H9 (cell line): ENCODE data around the gene PERCC1. TPM values are rescaled to one million over a fixed set of nuclear protein-coding genes. Genes with fewer than 3 reads are reported as not detected.
A peak's percentile ranks its signal among the peaks of the same experiment; 100 is the strongest.

Experiments used
- DNase-seq: peaks from one replicate; pipeline ENCODE4 v3.0.0-alpha.2; 2017
- H2AFZ ChIP-seq: one replicate; pipeline ENCODE4 v1.6.1; 2013; ENCODE audit warnings: mild to moderate bottlenecking, low read length, control low read depth, moderate library complexity
- H2AK5ac ChIP-seq: 2 replicates; pipeline ENCODE4 v1.6.1; 2013; ENCODE audit warnings: low read length, control low read depth, mixed read lengths; ENCODE audit not compliant: insufficient read length
- H2BK120ac ChIP-seq: one replicate; pipeline ENCODE4 v1.6.1; 2013; ENCODE audit warnings: low read depth, mild to moderate bottlenecking, low read length, control low read depth, inconsistent platforms; ENCODE audit not compliant: poor library complexity, severe bottlenecking
- H2BK12ac ChIP-seq: 2 replicates; pipeline ENCODE4 v1.6.1; 2013; ENCODE audit warnings: low read length, control low read depth, mixed read lengths, low read depth; ENCODE audit not compliant: insufficient read length
- H2BK15ac ChIP-seq: 2 replicates; pipeline ENCODE4 v1.6.1; 2013; ENCODE audit warnings: low read depth, low read length, control low read depth
- H2BK20ac ChIP-seq: one replicate; pipeline ENCODE4 v1.6.1; 2013; ENCODE audit warnings: low read depth, mild to moderate bottlenecking, low read length, control low read depth, inconsistent platforms; ENCODE audit not compliant: poor library complexity, severe bottlenecking
- H2BK5ac ChIP-seq: 2 replicates; pipeline ENCODE4 v1.6.1; 2013; ENCODE audit warnings: low read length, control low read depth, mixed read lengths; ENCODE audit not compliant: insufficient read length
- H3K14ac ChIP-seq: 2 replicates; pipeline ENCODE4 v1.6.1; 2013; ENCODE audit warnings: low read length, control low read depth; ENCODE audit not compliant: insufficient read depth
- H3K18ac ChIP-seq: 2 replicates; pipeline ENCODE4 v1.6.1; 2013; ENCODE audit warnings: low read depth, mild to moderate bottlenecking, mixed read lengths, low read length, control low read depth; ENCODE audit not compliant: insufficient read length
- H3K23ac ChIP-seq: 2 replicates; pipeline ENCODE4 v1.6.1; 2013; ENCODE audit warnings: low read length, control low read depth, mixed read lengths, low read depth; ENCODE audit not compliant: insufficient read length
- H3K23me2 ChIP-seq: 2 replicates; pipeline ENCODE4 v1.6.1; 2013; ENCODE audit warnings: low read depth, mild to moderate bottlenecking, mixed read lengths, low read length, control low read depth; ENCODE audit not compliant: insufficient read length, poor library complexity, severe bottlenecking
- H3K27ac ChIP-seq: 2 replicates; pipeline ENCODE4 v1.5.1; 2013; ENCODE audit warnings: low read length, control low read depth, mixed read lengths, low read depth; ENCODE audit not compliant: insufficient read length
- H3K27me3 ChIP-seq: 2 replicates; pipeline ENCODE4 v1.6.1; 2013; ENCODE audit warnings: low read length, control low read depth, inconsistent platforms; ENCODE audit not compliant: insufficient read depth
- H3K4ac ChIP-seq: 2 replicates; pipeline ENCODE4 v1.6.1; 2013; ENCODE audit warnings: low read depth, mild to moderate bottlenecking, control low read depth, inconsistent platforms, low read length, moderate library complexity
- H3K4me1 ChIP-seq: 2 replicates; pipeline ENCODE4 v1.6.1; 2013; ENCODE audit warnings: low read length, control low read depth, inconsistent platforms; ENCODE audit not compliant: insufficient read depth
- H3K4me2 ChIP-seq: 2 replicates; pipeline ENCODE4 v1.6.1; 2013; ENCODE audit warnings: low read length, control low read depth, mixed read lengths; ENCODE audit not compliant: insufficient read length, insufficient read depth
- H3K56ac ChIP-seq: 2 replicates; pipeline ENCODE4 v1.6.1; 2013; ENCODE audit warnings: low read depth, mild to moderate bottlenecking, mixed read lengths, low read length, control low read depth; ENCODE audit not compliant: insufficient read length
- H3K79me1 ChIP-seq: 2 replicates; pipeline ENCODE4 v1.6.1; 2013; ENCODE audit warnings: low read depth, mild to moderate bottlenecking, moderate library complexity, low read length, control low read depth, inconsistent platforms; ENCODE audit not compliant: insufficient read depth, poor library complexity, severe bottlenecking
- H3K79me2 ChIP-seq: 2 replicates; pipeline ENCODE4 v1.6.1; 2013; ENCODE audit warnings: low read length, control low read depth, inconsistent platforms; ENCODE audit not compliant: insufficient read depth
- H3K9ac ChIP-seq: 2 replicates; pipeline ENCODE4 v1.6.1; 2013; ENCODE audit warnings: low read length, control low read depth, mixed read lengths; ENCODE audit not compliant: insufficient read length; ENCODE audit errors: extremely low read depth
- H3K9me3 ChIP-seq: one replicate; pipeline ENCODE4 v1.6.1; 2013; ENCODE audit warnings: low read depth, low read length, inconsistent platforms; ENCODE audit not compliant: control insufficient read depth
- H3T11ph ChIP-seq: one replicate; pipeline ENCODE4 v1.6.1; 2013; ENCODE audit warnings: mild to moderate bottlenecking, low read length, control low read depth, inconsistent platforms
- H4K20me1 ChIP-seq: one replicate; pipeline ENCODE4 v1.6.1; 2013; ENCODE audit not compliant: control insufficient read depth, insufficient read length, insufficient read depth
- H4K5ac ChIP-seq: 2 replicates; pipeline ENCODE4 v1.6.1; 2013; ENCODE audit warnings: low read depth, mild to moderate bottlenecking, mixed read lengths, low read length, control low read depth; ENCODE audit not compliant: insufficient read length
- H4K8ac ChIP-seq: replicated peaks from 2 replicates; pipeline ENCODE4 v1.6.1; 2013; ENCODE audit warnings: low read length, control low read depth, mixed read lengths, low read depth; ENCODE audit not compliant: insufficient read length
- H4K91ac ChIP-seq: 2 replicates; pipeline ENCODE4 v1.6.1; 2013; ENCODE audit warnings: low read depth, mild to moderate bottlenecking, moderate library complexity, mixed read lengths, low read length, control low read depth; ENCODE audit not compliant: insufficient read length
- H3K27ac Mint-ChIP-seq, 3 experiments: 2 replicates in 2 of 3; 3 replicates in 1 of 3; pipeline ENCODE4 v1.8.0; 2020 to 2021; ENCODE audit warnings: mixed read lengths in 3 of 3, mild to moderate bottlenecking in 1 of 3, moderate library complexity in 1 of 3
- H3K27me3 Mint-ChIP-seq: 2 replicates; pipeline ENCODE4 v1.8.0; 2021; ENCODE audit warnings: low read depth, mild to moderate bottlenecking, moderate library complexity, mixed read lengths
- H3K36me3 Mint-ChIP-seq, 3 experiments: 2 replicates in 2 of 3; 3 replicates in 1 of 3; pipeline ENCODE4 v1.8.0; 2020 to 2021; ENCODE audit warnings: low read depth in 3 of 3, mixed read lengths in 3 of 3; ENCODE audit not compliant: insufficient read depth in 1 of 3
- H3K4me1 Mint-ChIP-seq, 2 experiments: 2 replicates each; pipeline ENCODE4 v1.8.0; 2020; ENCODE audit warnings: mixed read lengths in 2 of 2
- H3K4me3 Mint-ChIP-seq, 2 experiments: 2 replicates in 1 of 2; 3 replicates in 1 of 2; pipeline ENCODE4 v1.8.0; 2020 to 2021; ENCODE audit warnings: mild to moderate bottlenecking in 2 of 2, mixed read lengths in 2 of 2, moderate library complexity in 1 of 2
- H3K9me3 Mint-ChIP-seq, 2 experiments: 2 replicates in 1 of 2; 3 replicates in 1 of 2; pipeline ENCODE4 v1.8.0; 2020; ENCODE audit warnings: mild to moderate bottlenecking in 2 of 2, mixed read lengths in 2 of 2, moderate library complexity in 1 of 2
- CTCF ChIP-seq: fragments of 200-600 bp; sonication (generic); conservative IDR thresholded peaks from 3 replicates; pipeline ENCODE4 v1.8.0; 2021; ENCODE audit warnings: antibody characterized with exemption, mild to moderate bottlenecking
- WGBS: extraction: QIAGEN DNeasy Blood & Tissue Kit; methylation state at CpG from one replicate; pipeline ENCODE4 v1.1.7; 2013; ENCODE audit warnings: missing lambda C conversion rate, low lambda C conversion rate, mixed read lengths; ENCODE audit not compliant: insufficient read length; ENCODE audit errors: extremely low coverage; 5-methylcytosine and 5-hydroxymethylcytosine counted together
- total RNA-seq: library from RNA; stranded (reverse); gene quantifications from 2 replicates; pipeline ENCODE4 v1.2.1, GENCODE V29; 2021

The PERCC1 gene
- total RNA-seq, 1 experiment from 2014 or later, result not detected

GRCh38 chr16:1426734-1427471 is 4.0 kb upstream of the PERCC1 start:
- Mint-ChIP-seq H3K27ac (no peak overlapping the region), H3K9me3 (peaks cover 4 to 6% of the 10 kb centered on the region in 2 experiments; a peak in 3 of 5 replicates), H3K27me3 (no peaks in the 10 kb centered on the region; the same call in 1 of the 2 replicates), H3K4me1 (peaks cover 0 to 4% of the 10 kb centered on the region in 2 experiments; a peak in 2 of 4 replicates), H3K36me3 (peaks cover 0 to 6% (median 0%) of the 10 kb centered on the region in 3 experiments; a peak in 2 of 7 replicates), H3K4me3 (no peak overlapping the region)
- Histone ChIP-seq H3K56ac (no peak overlapping the region), H4K20me1 (no peaks in the 10 kb centered on the region), H3K23me2 (no peaks in the 10 kb centered on the region), H2AFZ (no peak overlapping the region), H3K79me1 (no peaks in the 10 kb centered on the region), H3K27ac (no peak overlapping the region), H2BK5ac (no peak overlapping the region), H3K23ac (no peak overlapping the region), H3K9me3 (no peaks in the 10 kb centered on the region), H2BK12ac (no peak overlapping the region), H3K27me3 (no peaks in the 10 kb centered on the region), H2BK20ac (no peak overlapping the region), H4K91ac (no peak overlapping the region), H3K14ac (no peak overlapping the region), H3K4me1 (no peaks in the 10 kb centered on the region), H4K8ac (no peak overlapping the region), H3K18ac (no peak overlapping the region), H2BK15ac (no peak overlapping the region), H2AK5ac (no peak overlapping the region), H4K5ac (no peak overlapping the region), H3K4me2 (no peak overlapping the region), H3T11ph (no peak overlapping the region), H2BK120ac (no peak overlapping the region), H3K9ac (no peak overlapping the region), H3K4ac (no peak overlapping the region), H3K79me2 (no peaks in the 10 kb centered on the region)
- no CpG with 5 or more reads among the region's 42 CpGs for WGBS
- TF ChIP-seq CTCF, result peak; percentile 28; the same call in 2 of the 3 replicates
- peak; percentile 53 for DNase-seq
